ENCODE results near the gene HACD1.

HACD1 gene

DNA sequence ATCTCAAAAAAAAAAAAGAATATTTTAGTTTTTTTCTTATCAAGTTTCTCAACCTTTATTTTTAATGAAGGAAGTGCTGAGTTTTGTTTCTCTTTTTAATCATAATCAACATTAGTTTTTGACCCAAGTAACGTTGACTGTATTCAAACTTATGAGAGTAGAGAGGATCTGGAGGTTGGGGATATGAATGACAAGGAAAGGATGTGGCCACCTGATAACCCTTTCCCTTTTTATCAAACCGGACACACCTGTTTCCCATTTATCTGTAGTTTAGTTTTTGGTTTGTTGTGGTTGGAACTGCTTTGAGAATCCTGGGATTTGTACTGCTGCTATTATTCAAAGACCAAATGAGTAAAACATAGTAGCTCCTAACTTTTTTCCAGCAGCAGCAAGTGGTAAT is 38.6 kb downstream of the HACD1 start:
- no peak for DNase-seq

DNA sequence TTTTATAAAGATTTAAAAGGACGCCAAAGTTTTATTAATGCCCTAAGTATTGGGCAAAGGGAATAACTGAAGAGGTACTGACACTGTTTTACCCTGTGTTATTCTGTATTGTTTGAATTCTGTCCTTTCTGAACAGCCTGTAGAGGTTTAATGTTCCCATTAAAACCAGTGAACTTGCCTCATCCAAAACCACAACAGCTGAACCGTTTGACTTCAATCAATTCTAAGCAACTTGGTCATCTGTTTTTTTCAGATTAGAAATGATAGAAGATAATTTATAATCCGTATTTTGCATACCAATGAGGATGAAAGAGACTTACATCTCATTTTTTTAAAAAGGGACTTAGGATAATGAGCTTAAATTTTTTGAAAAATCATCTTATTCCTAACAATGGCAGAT is 40.4 kb downstream of the HACD1 start:
- no peak for DNase-seq

DNA sequence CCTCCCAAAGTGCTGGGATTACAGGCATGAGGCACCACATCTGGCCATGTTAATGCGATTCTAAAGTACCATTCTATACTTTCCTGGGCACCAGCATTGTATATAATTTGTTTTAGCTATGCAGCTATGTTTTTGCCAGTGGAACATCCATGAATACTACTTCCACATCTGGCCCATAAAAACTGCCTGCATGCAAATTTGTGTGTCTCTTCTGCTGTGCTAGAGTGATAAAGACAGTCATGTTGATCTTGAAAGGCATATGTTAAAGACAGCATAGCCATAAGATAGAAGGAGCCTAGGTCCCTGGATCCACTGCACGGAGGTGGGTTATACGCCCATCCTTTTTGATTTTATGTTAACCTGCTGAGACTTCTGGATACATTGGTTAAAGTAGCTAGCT is 52.3 kb downstream of the HACD1 start:
- no peak for DNase-seq

DNA sequence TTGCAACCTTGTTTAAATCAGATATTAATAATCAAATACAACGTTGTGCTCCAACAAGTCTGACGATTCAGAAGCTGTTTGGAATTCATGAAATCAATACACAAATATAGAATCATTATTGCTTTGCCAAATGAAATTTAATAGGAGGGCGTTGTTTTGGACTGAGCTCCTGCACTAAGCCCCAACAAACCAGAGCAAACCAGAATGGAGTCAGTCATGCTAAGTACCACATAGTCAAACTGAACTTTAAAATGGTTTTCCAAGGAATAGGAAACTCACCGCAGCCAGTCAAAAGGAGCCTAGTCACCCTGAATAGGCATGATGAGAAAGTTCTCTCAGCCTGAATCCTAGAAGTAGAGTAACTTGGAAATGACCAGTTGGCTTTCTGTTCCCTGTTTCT is 53.7 kb downstream of the HACD1 start:
- no peak for DNase-seq

DNA sequence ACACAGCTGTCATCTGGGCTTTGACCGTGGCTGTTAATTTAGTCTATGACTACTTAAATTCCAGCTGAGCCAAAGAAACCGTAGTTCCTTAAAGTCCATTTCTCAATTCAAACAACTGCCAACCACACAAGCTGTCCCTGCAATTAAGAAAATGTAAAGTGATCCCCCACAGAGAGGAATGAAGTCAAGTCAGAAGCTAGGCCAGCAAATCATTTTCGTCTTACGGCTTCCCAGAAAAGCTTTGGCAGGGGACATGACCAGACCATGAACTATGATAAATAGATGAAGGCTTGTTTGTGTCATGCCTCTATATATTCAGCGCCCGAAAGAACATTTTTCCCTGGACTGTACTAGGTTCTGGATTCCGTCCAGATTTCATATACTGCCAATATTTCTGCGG is 54.6 kb downstream of the HACD1 start:
- no peak for DNase-seq

DNA sequence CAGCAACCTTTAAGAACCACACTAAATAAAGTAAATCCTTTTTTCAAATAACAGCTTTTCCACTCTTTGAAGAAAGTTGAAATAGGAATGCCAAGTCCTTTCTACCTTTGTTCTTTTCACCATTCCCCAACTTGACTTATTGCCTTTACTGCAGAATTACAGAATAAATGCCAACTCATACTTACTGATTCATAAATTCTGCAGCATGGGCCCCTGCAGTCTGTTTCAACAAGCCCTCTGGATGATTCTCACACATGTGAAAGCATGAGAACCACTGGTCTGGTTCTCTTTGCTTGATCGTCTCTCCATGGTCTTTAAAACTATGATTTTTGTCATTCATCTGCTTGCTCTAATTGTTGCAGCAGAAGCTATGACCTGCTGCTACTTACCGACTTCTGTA is 56.1 kb downstream of the HACD1 start:
- no peak for DNase-seq

DNA sequence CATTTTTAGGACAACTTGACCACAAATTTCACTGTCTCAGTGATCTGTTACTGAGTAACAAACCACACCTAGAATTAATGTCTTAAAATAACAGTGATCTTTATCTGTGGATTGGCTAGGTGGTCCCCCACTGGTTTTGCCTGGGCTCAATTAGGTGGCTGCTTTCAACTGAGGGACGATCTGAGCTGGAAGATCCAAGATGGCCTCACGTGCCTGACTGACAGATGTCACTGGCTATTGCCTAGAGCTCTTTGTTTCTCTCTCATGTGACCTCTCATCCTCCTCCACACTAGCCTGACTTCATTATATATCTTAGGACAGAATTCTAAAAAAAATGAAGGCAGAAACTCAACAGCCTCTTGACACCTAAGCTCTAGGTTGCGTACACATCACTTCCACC is 59.7 kb downstream of the HACD1 start:
- no peak for DNase-seq

DNA sequence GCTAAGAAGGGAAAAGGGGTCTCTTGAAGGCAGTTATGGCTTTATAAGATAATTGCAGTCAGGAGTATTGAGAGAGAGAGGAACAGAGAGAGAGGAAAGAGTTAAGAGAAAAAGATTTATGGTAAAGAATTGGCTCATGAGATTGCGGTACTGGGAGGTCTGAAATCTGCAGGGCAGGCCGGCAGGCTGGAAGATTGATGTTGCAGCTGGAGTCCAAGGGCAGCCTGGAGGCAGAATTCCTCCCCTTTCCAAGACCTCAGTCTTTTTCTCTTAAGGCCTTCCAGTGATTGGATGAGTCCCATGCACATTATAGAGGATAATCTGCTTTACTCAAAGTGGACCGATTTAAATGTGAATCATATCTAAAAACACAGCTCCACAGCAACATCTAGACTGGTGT is 68.4 kb downstream of the HACD1 start:
- DNase-seq: no peak

DNA sequence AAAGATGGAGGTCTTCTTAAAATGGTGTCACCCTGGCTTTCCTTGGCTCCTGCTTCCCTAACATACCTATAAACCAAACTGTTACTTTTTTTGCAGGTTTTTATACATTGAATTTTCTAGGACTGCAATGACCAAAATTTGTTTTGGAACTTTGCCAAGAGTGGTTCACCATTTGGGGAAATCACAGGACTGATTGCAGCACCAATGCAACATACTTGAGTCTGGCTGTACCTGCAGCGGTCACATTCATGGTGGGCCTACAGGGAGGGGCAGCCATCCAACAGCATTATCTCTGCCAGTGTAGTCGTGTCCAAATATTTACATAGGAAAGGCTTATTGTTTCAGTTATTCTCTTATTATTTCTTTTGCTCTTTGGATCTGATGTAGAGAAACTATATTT is 69.0 kb downstream of the HACD1 start:
- no peak for DNase-seq

DNA sequence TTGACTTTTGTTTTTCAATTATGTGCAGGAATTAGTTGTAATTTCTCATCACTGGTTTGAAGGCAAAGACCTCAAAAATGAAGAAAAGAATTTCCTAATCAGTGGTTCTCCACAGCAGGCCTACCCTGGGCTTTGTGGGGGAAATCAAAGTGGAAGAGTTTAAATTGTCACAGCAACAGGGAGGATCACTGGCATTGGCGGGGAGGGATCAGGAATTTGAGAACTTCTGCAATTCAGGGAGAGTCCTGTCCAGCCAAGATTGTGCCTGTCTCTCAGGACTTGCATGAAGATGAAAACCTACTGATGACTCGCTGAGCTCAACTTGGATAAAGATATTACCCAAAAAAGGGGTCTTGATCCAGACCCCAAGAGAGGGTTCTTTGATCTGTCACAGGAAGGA is 70.1 kb downstream of the HACD1 start:
- DNase-seq: no peak

DNA sequence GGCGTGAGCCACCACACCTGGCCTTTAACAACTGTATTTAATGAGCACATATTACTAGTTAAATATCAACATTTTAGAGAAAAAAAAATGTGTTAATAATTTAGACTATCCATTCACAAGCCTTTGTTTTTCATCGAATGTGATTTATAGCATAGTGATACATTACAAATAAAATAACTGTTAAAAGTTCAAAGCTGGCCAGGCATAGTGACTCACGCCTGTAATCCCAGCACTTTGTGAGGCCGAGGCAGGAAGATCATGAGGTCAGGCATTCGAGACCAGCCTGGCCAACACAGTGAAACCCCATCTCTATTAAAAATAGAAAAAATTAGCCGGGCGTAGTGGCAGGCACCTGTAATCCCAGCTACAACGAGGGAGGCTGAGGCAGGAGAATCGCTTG is 72.7 kb downstream of the HACD1 start:
- DNase-seq: no peak

Data from CD4-positive, alpha-beta T cell treated with Interleukin-17A for 4 hours (primary cell).